Activated naive CD8-positive, alpha-beta T cell treated with anti-CD3 and anti-CD28 coated beads for 36 hours (primary cell): ENCODE data around the gene OSBPL3. TPM values are rescaled to one million over a fixed set of nuclear protein-coding genes. Genes with fewer than 3 reads are reported as not detected.

ENCODE experiments used
- DNase-seq: peaks from one replicate; pipeline ENCODE4 v3.0.0; 2021
- H3K27ac Mint-ChIP-seq: one replicate; pipeline ENCODE4 v1.8.0; 2022; ENCODE audit warnings: mild to moderate bottlenecking, moderate library complexity, mixed read lengths
- H3K27me3 Mint-ChIP-seq: one replicate; pipeline ENCODE4 v1.8.0; 2022; ENCODE audit warnings: mild to moderate bottlenecking, mixed read lengths
- H3K36me3 Mint-ChIP-seq: one replicate; pipeline ENCODE4 v1.8.0; 2021; ENCODE audit warnings: mild to moderate bottlenecking, mixed read lengths
- H3K4me1 Mint-ChIP-seq: one replicate; pipeline ENCODE4 v1.8.0; 2021; ENCODE audit warnings: mixed read lengths
- H3K4me3 Mint-ChIP-seq: one replicate; pipeline ENCODE4 v1.8.0; 2022; ENCODE audit warnings: mild to moderate bottlenecking, moderate library complexity, mixed read lengths
- H3K9me3 Mint-ChIP-seq: one replicate; pipeline ENCODE4 v1.8.0; 2022; ENCODE audit warnings: mixed read lengths
- total RNA-seq, 2 experiments: library from RNA; stranded (reverse); gene quantifications; one replicate each; pipeline ENCODE4 v1.2.3, GENCODE V29; 2021

The OSBPL3 gene
- total RNA-seq, 2 experiments from 2014 or later: 40.8 to 44.1 TPM

GRCh38 chr7:24866004-24866615 lies 113.9 kb downstream of the OSBPL3 start:
- Mint-ChIP-seq H3K27ac (peak overlapping the region; percentile 96), H3K4me1 (peaks cover 27% of the 10 kb centered on the region), H3K9me3 (peaks cover 7% of the 10 kb centered on the region), H3K36me3 (peaks cover 84% of the 10 kb centered on the region), H3K4me3 (peak overlapping the region; percentile 52), H3K27me3 (no peaks in the 10 kb centered on the region)
- DNase-seq: peak; percentile 37

GRCh38 chr7:24864214-24864817 lies 115.7 kb downstream of the OSBPL3 start:
- Mint-ChIP-seq H3K36me3 (peaks cover 80% of the 10 kb centered on the region), H3K27ac (peak overlapping the region; percentile 96), H3K27me3 (no peaks in the 10 kb centered on the region), H3K4me3 (no peak overlapping the region), H3K4me1 (peaks cover 27% of the 10 kb centered on the region), H3K9me3 (peaks cover 7% of the 10 kb centered on the region)
- no peak for DNase-seq

- H3K27me3 Mint-ChIP-seq: no peaks in the 10 kb centered on the region
- peaks cover 26% of the 10 kb centered on the region for H3K4me1 Mint-ChIP-seq
- no peak for DNase-seq
- no peak overlapping the region for H3K4me3 Mint-ChIP-seq
- no peak overlapping the region for H3K27ac Mint-ChIP-seq
- H3K36me3 Mint-ChIP-seq: peaks cover 79% of the 10 kb centered on the region
- peaks cover 7% of the 10 kb centered on the region for H3K9me3 Mint-ChIP-seq
These were observed 116.4 kb downstream of the OSBPL3 start for GRCh38 chr7:24863626-24864025.

- peaks cover 7% of the 10 kb centered on the region for H3K9me3 Mint-ChIP-seq
- H3K36me3 Mint-ChIP-seq: peaks cover 75% of the 10 kb centered on the region
- no peak for DNase-seq
- H3K27me3 Mint-ChIP-seq: no peaks in the 10 kb centered on the region
- no peak overlapping the region for H3K27ac Mint-ChIP-seq
- H3K4me3 Mint-ChIP-seq: no peak overlapping the region
- peaks cover 23% of the 10 kb centered on the region for H3K4me1 Mint-ChIP-seq
These were observed 117.5 kb downstream of the OSBPL3 start for GRCh38 chr7:24862461-24862860.

DNA sequence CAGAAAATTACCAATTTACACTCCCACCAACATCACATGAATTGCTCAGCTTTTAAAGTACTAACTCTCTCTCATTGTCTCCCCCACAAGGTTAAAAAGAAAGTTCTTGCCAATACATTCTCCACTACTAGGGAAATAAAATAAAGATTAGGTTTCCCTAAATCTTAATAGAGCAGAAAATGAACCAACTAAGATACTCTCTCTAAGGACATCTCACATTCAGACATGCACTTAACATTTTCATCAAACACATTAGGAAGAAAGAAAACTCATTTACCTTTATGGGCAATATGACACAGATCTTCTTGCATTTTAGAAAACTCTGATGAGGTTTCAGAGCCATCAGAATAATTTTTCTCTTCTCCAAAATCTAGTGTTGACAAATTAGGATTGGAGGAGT lies 118.6 kb downstream of the OSBPL3 start:
- no peak overlapping the region for H3K27ac Mint-ChIP-seq
- H3K36me3 Mint-ChIP-seq: peaks cover 68% of the 10 kb centered on the region
- H3K4me3 Mint-ChIP-seq: no peak overlapping the region
- DNase-seq: no peak
- peaks cover 18% of the 10 kb centered on the region for H3K4me1 Mint-ChIP-seq
- peaks cover 5% of the 10 kb centered on the region for H3K9me3 Mint-ChIP-seq
- no peaks in the 10 kb centered on the region for H3K27me3 Mint-ChIP-seq

DNA sequence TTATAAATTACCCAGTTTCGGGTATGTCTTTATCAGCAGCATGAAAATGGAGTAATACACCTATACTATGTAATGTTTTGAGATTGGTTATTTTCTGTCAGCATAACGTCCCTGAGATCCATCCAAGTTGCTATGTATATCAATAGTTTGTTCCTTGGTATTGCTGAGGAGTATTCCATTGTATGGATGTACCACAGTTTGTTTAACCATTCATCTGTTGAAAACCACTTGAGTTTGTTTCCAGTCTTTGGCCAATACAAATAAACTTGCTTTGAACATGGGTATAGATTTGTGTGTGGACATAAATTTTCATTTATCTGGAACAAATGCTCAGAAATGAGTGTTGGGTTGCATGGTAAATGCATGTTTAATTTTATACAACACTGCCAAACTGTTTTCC lies 119.4 kb downstream of the OSBPL3 start:
- Mint-ChIP-seq H3K36me3 (peaks cover 64% of the 10 kb centered on the region), H3K4me1 (peaks cover 14% of the 10 kb centered on the region), H3K4me3 (no peak overlapping the region), H3K27me3 (no peaks in the 10 kb centered on the region), H3K27ac (no peak overlapping the region), H3K9me3 (peaks cover 1% of the 10 kb centered on the region)
- no peak for DNase-seq

- Mint-ChIP-seq H3K4me1 (peaks cover 4% of the 10 kb centered on the region), H3K27ac (no peak overlapping the region), H3K36me3 (peaks cover 50% of the 10 kb centered on the region)
These were observed 121.6 kb downstream of the OSBPL3 start for GRCh38 chr7:24858108-24858977.

GRCh38 chr7:24857623-24858022 lies 122.4 kb downstream of the OSBPL3 start:
- Mint-ChIP-seq H3K9me3 (peaks cover 1% of the 10 kb centered on the region), H3K4me3 (no peak overlapping the region), H3K36me3 (peaks cover 44% of the 10 kb centered on the region), H3K4me1 (peaks cover 4% of the 10 kb centered on the region), H3K27me3 (no peaks in the 10 kb centered on the region), H3K27ac (no peak overlapping the region)
- DNase-seq: no peak

More at GRCh38 chr7:24858108-24858977, 121.6 kb downstream of the OSBPL3 start:
- no peaks in the 10 kb centered on the region for H3K27me3 Mint-ChIP-seq
- peaks cover 1% of the 10 kb centered on the region for H3K9me3 Mint-ChIP-seq
- no peak overlapping the region for H3K4me3 Mint-ChIP-seq
- no peak for DNase-seq

DNA sequence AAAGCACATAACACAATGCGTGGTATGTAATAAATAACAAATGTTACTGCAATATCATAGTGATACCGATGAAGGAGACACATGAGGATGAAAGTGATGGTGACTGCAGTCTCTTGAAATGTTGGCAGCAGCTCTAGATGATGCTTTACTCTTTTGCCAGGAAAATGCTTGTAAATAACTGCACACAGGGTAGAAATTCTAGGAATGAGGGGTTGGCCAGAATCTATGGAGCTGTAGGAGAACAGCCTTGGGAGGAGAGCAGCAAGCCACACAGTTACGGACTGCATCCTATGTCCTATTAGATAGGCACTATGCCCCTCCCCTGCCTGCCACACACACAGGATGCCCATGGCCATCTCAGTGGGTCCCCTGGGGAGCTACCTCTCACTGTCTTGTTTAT lies 125.1 kb downstream of the OSBPL3 start:
- H3K4me1 Mint-ChIP-seq: peaks cover 13% of the 10 kb centered on the region
- no peaks in the 10 kb centered on the region for H3K9me3 Mint-ChIP-seq
- DNase-seq: no peak
- H3K27ac Mint-ChIP-seq: no peak overlapping the region
- no peaks in the 10 kb centered on the region for H3K27me3 Mint-ChIP-seq
- peaks cover 39% of the 10 kb centered on the region for H3K36me3 Mint-ChIP-seq
- no peak overlapping the region for H3K4me3 Mint-ChIP-seq

GRCh38 chr7:24851786-24852185 lies 128.2 kb downstream of the OSBPL3 start:
- H3K27ac Mint-ChIP-seq: no peak overlapping the region
- H3K4me1 Mint-ChIP-seq: peaks cover 13% of the 10 kb centered on the region

GRCh38 chr7:24848878-24849277 lies 131.1 kb downstream of the OSBPL3 start:
- Mint-ChIP-seq H3K4me3 (no peak overlapping the region), H3K27me3 (no peaks in the 10 kb centered on the region), H3K36me3 (peaks cover 37% of the 10 kb centered on the region), H3K4me1 (peaks cover 9% of the 10 kb centered on the region), H3K27ac (no peak overlapping the region), H3K9me3 (no peaks in the 10 kb centered on the region)
- no peak for DNase-seq

More at GRCh38 chr7:24851786-24852185, 128.2 kb downstream of the OSBPL3 start:
- Mint-ChIP-seq H3K9me3 (no peaks in the 10 kb centered on the region), H3K27me3 (no peaks in the 10 kb centered on the region), H3K36me3 (peaks cover 45% of the 10 kb centered on the region), H3K4me3 (no peak overlapping the region)
- DNase-seq: peak; percentile 29

- Mint-ChIP-seq H3K4me1 (peaks cover 13% of the 10 kb centered on the region), H3K36me3 (peaks cover 37% of the 10 kb centered on the region), H3K4me3 (no peak overlapping the region), H3K9me3 (no peaks in the 10 kb centered on the region), H3K27ac (no peak overlapping the region), H3K27me3 (no peaks in the 10 kb centered on the region)
- DNase-seq: no peak
These were observed 132.2 kb downstream of the OSBPL3 start for GRCh38 chr7:24847754-24848153.

DNA sequence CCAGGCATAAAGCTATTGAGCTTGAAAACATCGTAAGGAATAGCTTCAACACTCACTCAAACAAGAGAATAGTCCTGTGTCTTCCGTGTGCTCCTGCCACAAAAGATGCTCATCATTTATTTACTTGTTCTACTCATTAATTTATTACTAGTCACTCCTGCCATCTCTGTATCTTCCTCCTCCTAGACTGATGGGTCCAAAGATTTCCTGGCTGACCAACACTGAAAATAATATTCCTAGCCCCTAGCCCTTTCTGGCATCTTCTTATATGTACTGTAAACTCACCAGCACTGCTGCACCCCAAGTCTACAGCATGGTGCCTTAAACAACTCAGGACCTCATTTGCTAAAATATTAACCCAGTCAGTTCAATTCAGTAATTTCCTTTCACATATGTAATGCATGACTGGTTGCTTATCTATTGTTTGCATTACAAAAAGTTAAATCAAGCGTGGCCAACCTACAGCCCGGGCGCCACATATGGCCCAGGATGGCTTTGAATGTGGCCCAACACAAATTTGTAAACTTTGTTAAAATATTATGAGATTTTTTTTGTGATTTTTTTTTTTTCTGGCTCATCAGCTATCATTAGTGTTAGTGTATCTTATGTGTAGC lies 136.1 kb downstream of the OSBPL3 start:
- H3K36me3 Mint-ChIP-seq: peaks cover 21% of the 10 kb centered on the region
- no peaks in the 10 kb centered on the region for H3K9me3 Mint-ChIP-seq
- no peak overlapping the region for H3K4me3 Mint-ChIP-seq
- H3K27ac Mint-ChIP-seq: no peak overlapping the region
- peaks cover 10% of the 10 kb centered on the region for H3K4me1 Mint-ChIP-seq
- DNase-seq: no peak
- H3K27me3 Mint-ChIP-seq: no peaks in the 10 kb centered on the region

DNA sequence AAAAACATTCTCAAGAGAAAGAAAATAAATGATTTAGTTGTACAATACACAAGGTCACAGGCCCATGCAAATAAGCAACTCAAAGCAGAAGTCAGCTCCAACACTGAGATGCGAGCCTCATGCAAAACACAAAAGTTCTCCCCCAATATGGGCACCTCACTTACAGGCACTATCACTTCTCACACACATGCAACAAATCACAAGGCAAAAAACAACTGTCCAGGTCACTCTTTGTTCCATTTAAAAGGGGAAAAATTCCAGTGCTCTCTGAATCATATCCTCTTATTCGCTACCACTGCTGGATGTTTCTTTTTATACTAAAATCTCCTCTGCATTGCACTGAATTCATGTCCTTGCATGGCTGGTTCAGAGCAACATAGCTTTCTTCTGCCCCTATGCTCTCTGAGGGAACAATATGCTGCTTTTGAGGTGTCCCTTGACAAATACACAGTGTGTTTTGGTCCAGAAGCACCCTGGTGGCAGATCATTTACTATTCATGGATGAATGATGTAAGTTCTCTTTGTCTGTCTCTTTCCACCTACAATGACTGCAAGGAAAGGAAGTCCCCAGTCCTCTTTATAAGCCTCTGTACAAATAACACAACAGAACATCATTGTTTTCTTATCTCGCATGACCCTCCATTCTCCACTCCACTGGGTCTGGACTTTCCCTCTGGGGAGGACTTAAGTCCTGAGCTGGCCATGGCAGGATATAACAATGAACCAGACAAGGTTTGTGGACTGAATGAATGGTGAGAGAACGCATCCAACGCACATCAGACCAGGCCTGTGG lies 137.3 kb downstream of the OSBPL3 start:
- Mint-ChIP-seq H3K4me1 (peaks cover 10% of the 10 kb centered on the region), H3K27me3 (no peaks in the 10 kb centered on the region), H3K4me3 (no peak overlapping the region), H3K27ac (no peak overlapping the region), H3K9me3 (no peaks in the 10 kb centered on the region), H3K36me3 (peaks cover 24% of the 10 kb centered on the region)
- DNase-seq: no peak
